GM19372 (cell line): ENCODE data around the gene TK2.

Experiments
- ATAC-seq: cut with Tn5 transposase; IDR thresholded peaks from one replicate; pipeline ENCODE4 v1.9.1; 2021; ENCODE audit warnings: mild to moderate bottlenecking, low read depth, moderate library complexity; ENCODE audit not compliant: unreplicated experiment

TK2 gene

DNA sequence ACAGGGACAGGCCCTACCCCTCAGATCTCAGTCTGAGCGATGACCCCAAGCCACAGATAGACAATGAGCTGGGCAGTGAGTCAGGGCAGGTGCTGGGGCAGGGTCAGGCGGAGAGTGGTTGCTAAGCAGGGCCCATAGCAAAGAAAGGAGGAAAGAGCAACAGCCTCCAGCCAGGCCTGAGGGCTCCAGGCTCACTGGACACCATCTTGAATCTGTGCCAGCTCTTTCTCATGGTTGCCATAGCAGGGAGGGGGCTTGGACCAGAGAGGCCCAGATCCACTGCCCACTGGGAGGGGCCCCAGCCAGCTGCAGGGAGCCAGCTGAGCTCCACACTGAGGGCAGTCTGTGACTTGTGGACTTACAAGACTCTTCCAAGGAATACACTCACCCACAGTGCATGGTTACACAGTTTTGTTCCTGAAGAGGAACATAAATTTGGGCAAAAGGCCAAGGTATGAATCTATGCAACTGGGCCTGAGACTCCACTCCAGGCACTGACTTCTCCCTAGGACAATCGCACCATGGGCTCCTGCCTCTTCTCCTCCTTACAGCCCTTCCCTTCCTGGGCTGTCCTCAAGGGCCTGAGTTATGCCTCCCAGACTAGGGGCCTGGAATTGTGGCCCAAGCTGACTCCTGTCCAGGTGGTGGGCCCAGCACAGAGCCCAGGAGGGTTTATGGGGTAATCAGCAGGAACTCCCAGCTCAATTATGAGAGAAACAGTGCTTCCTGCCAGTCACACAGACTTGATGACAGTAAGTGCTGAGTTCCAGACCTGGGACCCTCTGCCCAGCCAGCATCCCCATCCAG, 62.9 kb downstream of the TK2 start:
- no peak for ATAC-seq

DNA sequence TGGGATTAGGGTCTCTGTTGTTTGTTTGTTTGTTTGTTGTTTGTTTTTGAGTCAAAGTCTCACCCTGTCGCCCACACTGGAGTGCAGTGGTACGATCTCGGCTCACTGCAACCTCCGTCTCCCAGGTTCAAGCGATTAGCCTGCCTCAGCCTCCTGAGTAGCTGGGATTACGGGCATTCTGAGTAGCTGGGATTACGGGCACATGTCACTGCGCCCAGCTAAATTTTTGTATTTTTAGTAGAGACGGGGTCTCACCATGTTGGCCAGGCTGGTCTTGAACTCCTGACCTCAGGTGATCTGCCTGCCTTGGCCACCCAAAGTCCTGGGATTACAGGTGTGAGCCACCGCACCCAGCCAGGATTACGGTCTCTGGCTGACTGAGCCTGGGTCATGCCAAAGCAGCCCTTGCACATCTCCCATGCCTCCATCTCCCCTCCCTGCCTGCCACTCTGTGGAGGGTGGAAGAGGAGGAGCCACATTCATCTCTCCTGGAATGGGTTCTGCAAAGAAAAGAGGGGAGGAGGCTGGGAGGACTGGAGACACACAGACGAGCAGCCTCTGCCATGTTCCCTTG, 63.6 kb downstream of the TK2 start:
- no peak for ATAC-seq

DNA sequence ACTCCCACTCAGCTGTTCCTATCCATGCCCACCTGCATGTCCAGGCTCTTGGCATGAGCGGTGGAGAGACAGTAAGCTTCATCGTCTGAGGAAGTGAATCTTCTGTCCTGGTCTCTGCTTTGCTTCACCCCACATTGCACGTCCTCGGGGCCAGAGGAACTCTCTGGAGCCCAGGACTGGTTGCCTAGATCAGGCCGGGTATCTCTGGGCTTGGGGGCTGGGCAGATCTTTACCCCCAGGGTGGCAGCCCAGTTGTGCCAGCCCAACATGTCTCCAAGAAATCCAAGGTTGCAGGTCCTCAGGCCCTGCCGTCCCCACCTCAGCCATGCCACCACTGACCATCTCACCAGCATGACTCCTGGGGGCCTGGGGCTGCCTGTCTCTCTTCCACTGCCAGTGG, 64.5 kb downstream of the TK2 start:
- ATAC-seq, result no peak

DNA sequence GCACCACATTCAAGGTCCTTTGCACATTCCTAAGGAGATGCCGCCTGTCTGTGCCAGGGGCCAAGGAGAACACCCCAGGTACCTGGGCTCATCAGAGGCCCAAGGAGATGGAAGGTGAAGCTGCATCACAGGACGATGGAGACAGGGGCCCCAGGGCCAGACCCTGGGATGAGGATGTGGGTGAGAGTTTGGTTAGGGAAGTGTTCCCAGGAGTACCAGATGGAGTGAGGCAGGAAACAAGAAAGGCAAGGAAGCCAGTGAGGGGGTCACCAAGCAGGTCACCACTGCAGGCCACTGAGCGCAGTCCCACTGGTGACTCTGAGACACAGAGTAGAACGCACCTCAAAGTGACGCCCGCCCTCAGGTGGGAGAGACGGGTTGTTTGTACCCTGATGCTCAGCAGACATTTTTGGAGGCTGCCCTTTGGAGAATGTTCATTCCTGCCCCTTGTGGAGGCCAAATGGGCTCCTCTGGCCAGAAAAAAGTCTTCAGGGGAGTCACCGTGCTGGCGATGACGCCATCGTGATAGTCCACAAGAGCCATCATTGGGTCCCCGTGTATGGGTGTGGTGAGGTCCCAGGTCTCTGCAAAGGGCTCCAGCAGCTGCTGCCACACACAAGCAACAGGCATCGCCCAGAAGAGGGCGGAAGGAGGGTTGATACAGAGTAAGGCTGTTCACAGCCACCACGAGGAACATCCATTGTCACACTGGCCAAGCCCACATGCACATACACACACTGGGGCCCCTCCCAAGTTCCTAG, 65.3 kb downstream of the TK2 start:
- ATAC-seq, result no peak

DNA sequence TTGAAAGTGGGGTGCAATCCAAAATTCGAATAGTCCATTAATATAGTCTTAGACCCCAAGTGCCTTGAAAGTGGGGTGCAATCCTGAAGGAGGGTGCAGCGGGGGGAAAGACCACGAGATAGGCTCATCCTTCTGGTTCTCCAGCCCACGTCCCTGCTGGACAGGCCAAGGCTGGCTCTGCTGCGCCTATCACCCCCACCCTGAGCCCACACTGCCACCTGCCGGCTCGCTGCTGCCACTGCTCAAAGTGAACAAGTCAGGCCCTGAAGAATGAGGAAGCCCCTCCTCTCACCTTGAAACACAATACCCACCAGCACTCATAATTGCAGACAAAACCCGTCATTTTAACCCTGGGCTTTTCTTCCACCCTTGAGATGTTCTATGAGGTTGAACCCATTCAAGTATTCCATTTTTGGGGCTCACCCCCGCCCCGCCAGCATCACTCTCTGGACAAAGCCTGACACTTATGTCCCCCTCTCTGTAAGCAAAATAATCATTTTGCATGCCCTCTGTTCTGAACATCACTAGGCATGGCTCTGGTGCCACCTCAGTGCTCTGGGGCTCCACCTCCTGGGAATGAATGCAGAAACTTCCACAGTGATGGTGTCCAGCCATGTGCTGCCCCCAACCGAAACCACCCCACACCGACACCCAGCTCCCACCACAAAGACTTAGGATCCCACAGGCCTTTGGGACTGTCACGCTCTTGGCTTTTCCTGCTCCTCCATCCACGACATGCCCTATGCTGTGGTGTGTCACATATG, 66.1 kb downstream of the TK2 start:
- ATAC-seq, result peak; percentile 78

DNA sequence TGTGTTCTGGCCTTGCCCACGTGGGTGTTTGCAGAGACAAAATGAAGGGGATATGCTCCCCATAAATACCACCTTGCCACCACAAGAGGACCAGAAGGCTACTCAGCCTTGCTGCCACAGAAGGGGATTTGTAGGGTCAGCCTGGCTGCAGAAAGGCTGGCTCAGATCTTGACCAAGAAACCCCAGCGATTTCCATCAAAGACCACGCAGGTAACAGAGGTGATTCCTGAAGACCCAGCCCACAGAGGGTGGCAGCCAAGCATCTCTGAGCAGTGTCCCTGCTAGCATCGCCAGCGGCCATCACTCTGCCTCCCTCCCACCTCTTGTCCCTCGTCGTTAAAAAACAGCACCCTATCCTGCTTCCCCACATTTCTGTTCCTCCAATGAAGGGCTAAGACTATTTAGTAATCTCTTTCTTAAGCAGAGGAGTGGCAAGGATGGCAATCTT, 68.0 kb downstream of the TK2 start:
- no peak for ATAC-seq

DNA sequence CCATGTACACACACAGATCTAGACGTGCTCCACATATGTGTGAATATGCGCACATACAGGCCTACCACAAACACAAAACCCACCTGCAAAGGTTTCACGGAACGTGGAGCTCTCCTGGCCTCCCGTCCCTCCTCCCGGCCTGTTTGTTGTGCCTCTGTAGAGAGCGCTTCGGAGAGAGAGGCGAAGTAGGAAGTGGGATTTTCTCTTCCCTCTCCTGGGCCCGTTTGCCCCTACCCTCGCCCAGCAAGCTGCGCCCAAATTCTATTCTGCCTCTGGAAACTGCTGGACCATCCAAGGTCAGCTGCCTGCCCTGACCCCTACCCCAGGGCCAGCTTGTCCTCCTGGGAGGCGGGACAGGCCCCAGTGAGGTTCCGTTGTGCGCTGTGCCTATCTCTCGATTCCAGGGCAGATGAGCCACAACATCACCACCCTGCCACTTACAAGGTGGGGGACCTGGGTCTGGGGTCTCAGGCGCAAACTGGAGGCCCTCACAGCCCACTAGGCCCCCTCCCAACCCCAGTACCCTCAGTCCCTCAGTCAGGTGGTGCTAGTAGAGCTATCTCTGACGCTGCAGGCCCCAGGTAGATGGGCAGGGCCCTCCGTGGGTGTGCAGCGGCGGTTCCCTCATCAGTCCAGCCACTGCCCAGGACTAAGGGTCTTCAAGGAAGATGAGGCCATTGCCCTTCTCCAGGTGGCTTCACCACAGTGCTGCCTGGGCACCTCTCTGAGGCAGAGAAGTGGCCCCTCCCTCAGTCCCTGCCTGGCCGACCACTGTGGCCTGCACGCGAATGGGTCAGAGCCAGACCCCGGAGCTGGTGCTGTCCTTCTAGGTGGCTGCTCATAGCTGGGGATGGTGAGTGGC, 68.6 kb downstream of the TK2 start:
- ATAC-seq, result no peak

DNA sequence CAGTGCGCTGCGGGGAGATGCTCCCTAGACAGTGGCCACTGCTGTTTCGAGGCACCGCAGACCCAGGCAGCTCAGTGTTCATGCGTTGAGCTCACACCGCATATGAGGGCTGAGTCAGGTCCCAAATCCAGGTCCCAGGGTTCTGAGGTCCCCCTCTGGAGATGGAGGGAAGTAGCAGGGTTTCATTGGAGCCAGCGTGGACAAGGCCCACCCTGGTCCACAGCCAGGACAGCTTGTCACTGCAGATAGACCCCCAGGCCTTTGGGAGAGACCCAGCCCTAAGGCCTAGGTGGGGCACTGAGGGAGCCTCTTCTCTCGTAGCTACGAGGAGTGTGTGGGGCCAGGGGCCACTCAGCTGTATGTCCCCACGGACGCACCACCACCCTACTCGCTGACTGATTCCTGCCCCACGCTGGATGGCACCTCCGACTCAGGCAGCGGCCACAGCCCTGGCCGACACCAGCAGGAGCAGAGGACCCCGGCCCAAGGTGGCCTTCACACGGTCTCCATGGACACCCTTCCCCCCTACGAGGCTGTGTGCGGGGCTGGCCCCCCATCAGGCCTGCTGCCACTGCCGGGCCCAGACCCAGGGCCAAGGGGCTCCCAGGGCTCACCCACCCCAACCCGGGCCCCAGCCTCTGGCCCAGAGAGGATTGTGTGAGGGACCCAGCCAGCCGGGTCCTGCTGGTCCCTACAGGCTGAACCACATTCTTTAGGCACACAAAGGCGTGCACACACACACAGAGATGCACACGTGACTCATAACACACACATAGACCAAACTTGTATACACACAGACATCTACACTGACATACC, 69.4 kb downstream of the TK2 start:
- no peak for ATAC-seq

DNA sequence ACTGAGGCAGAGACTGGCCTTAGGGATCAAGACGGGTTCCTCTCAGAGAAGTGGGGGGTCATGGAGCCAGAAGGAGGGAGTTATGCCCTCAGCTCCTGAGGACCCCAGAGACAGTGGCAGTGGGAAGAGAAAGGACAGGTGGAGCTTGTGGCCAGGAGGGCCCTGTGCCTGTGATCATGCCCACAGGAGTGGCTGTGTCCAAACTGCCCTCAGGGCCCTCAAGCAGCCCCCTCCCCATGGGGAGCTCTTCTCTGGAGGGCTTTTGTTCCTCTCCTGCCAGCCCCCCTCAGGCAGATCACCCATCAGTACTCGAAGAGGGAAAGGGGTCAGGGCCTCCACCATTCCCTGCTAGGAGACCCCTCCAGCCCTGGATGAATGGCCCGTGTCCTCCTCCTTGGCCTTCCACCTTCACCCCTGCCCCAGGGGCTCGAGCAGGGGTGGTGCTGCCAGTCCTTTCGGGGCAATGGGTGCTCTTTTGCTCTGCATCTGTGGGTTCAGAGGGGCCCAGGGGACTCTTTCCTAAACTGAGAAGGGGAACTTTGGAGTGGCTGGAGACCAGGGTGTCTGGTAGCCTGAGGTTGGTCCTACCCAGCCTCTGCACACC, 70.2 kb downstream of the TK2 start:
- no peak for ATAC-seq

DNA sequence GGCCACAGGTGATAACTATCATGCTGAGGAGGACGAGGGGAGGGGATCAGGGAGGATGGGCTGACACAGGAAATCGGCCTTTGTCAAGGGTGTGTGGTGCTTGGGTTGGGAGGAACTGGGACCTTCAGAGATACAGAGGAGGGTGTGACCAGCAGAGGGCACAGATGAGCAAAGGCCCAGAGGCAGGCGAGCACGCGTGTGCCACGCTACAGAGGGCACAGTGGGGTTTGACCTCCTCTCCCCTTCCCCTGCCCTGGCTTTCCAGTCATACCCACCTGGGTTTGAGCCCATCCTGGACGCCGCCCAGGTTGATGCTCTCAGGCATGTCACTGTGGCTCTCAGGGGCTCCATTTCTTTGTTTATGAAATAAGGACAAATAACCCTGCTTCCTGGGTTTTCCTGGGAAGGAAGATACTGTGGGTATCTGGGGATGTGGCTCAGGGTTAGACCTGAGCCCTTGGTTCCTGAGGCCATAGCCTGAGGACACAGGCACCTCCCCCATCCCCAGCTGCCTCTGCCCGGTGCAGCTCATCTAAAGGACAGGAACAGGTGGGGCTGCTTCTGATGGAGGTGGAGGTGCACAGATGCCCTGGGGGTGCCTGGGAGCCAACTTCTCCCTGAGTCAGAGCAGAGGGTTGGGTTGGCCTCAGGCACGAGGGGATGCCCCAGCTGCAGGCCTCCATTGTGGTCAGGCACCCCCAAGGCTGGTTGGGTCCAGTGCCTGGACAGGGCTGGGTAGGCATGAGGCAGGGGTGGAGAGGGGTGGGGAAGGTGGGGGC, 71.0 kb downstream of the TK2 start:
- peak; percentile 65 for ATAC-seq

DNA sequence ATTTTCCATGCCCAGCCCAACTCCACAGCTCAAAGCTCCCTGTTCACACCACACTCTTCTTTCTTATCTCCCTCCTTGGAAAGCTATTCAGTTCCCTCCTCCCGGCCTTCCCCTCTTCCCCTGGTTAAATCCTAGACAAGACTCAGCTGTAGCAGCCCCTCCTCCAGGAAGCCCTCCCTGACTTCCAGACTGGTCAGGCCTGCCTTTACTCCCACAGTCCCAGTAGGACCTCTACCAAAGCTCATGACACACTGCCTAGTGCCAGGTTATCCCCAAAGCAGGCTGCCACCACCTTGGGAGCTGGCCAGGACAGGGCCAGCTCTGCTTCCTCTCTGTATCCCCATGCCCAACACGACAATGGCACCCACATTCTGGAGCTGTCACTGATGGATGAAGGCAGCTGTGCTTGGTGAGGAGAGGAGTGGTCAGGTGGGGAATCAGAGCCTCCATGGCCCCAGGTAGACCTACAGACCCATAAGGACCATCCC, 72.8 kb downstream of the TK2 start:
- no peak for ATAC-seq

DNA sequence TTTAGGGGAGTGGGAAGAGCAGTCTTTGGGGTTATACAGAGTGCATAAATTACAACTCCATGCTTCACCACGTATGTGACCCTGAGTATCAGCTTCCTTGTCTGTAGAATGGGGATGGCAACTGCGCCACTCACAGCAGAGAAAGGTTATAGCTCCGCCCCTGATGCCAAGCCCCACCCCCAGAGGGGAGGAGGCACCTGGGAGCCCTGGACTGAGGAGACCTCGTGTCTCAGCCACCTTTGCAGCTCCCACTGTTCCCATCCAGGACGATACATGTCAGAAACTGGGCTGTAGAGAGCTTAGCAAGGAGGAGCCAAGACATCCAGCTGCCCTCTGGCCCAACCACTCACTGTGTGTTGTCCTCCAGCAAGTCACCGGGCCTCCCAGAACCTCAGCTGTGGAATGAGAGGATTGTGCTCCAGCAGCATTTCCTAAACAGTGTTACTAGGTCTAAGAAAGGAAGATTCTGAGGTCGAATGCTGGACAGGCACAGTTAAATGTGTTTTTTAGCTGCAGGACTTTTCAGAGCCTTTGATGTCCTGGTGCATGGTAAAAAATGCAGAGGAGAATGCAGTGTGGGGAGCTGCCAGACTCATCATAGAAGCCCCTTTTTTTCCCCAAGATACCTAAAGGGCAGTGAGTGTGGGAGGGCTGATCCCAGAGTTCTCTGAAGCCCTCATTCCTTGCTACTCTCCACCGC, 73.4 kb downstream of the TK2 start:
- no peak for ATAC-seq

DNA sequence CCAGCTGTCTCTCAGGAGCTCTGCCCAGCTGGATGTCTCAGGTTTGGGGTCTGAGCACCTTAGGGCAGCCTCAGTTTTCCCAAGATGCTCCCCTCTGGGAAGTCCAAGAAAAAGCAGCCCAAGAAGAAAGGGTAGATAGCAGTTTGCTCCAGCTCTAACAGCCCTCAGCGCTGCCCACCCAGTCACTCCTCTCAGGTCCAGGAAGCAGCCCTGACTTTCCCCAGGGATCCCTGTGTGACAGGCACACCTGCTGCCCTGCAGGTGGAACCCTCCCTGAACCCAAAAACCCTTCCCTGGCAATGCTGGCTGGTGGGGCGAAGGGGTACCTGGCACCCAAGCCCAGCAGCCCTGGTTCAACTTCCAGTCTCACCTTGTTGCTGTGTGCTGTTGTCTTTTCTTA, 74.7 kb downstream of the TK2 start:
- no peak for ATAC-seq

DNA sequence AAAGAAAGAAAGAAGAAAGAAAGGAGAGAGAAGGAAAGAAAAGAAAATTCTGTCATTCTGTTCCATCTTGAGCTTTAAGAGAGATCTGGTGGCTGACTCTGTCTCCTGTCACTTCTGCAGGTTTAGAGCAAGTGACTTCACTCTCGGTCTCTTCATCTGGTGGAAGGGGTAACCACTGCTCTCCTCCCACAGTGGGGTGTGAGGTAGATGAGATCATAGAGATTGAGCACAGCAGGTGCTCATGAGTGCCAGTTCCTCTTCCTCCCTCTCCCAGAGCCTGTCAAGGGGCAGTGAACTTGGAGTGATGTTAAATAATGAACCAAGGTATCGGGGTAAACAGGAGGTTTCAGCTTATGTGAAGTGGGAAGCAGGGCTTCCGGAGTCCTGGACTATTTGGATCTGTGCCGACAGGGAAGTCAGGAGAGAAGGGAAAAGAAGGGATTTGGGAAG, 75.1 kb downstream of the TK2 start:
- peak; percentile 84 for ATAC-seq

DNA sequence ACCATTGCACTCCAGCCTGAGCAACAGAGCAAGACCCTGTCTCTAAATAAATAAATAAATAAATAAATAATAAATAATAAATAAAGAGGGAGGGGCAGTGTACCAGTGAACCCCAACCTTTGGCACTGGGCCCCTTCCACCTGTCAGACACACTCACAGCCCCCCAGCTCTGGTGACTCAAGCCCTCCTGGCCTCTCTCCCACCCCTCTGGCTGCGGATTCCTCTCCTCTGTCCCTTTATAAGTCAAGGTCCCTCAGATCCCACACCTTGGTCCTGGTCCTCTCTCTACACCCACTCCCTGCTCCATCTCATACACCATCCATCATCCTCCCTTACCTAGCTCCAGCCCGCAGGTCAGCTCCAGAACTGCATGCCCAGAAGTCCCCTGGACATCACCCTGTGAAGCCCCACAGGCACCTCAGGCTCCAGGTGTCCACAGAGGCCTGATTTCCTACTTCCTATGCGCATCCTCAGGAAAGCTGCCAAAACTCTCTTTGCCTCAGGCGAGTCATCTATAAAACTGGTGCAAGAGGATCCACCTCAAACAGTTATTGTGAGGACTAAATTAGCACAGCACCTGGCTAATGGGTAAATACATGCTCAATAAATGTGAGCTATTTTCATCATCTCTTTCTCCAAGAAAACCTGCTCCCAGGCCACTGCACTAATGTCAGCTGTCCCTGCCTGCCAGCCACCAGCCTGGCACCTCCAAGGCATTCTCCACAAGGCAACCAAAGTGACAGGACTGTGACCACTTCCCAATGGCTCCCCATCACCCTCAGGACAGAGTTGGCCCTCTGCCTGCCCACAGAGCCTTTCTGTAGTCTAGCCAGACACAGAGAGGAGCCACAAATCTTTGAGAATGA, 76.0 kb downstream of the TK2 start:
- ATAC-seq, result no peak

DNA sequence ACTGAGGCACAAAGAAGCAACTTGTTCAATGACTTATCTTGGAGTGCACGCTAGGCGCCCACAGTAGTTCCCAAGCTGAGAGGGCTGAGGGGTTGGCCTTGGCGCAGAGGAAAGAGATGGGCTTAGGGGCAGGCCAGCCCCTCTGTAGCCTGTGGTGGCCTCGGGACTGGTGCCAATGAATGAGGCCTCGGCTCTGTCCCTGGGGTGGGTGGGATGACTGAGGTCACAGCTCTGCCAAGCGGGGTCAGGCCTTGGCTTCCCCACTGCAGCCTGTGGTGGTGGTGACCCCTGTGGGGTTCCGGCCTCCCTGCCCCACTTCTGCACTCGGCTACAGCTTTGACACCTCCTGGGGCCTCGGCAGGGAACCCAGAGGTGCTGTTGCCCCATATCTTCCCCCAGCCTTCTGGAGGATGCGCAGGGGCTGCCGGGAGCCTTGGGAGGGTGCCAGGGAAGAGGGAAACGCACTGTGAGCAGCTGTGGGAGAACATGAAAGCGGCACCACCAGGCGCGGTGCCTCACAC, 76.8 kb downstream of the TK2 start:
- no peak for ATAC-seq
